ENCODE measurements around the gene RUBCN.
"Not testable (repeated sequence)": the region's sequence is repeated elsewhere in the genome, so short reads cannot be mapped to it uniquely, and the experiment has no call there.

DNA sequence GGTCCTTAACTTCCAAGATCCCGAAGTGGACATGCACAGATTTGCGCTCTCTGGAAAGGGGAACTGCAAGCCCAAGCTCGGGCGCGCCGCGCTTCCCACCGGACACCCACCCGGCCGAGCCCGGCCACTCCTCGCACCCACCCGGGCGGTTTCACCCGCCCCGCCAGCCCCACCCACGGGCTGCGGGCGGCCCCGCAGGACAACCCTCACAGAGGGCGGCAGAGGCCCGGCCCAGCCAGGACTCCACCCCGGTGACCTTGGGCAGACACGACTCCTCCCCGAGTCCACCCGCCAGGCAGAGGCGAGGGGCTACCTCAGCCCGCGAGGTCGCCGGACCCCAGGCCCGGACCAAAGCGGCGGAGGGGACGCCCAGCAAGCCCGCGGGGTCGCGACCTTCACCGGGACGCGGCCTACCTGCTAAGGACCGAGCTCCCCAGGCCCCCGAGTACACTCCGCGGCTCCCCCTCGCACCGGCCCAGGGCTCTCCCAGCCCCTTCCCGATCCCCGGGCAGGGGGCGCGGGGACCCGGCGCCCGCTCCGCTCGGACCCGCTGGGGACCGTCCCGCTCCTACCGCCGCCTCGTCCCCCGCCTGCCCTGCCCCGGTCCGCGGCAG is 109.4 kb downstream of the RUBCN start:
- TF ChIP-seq, protein P1, sequence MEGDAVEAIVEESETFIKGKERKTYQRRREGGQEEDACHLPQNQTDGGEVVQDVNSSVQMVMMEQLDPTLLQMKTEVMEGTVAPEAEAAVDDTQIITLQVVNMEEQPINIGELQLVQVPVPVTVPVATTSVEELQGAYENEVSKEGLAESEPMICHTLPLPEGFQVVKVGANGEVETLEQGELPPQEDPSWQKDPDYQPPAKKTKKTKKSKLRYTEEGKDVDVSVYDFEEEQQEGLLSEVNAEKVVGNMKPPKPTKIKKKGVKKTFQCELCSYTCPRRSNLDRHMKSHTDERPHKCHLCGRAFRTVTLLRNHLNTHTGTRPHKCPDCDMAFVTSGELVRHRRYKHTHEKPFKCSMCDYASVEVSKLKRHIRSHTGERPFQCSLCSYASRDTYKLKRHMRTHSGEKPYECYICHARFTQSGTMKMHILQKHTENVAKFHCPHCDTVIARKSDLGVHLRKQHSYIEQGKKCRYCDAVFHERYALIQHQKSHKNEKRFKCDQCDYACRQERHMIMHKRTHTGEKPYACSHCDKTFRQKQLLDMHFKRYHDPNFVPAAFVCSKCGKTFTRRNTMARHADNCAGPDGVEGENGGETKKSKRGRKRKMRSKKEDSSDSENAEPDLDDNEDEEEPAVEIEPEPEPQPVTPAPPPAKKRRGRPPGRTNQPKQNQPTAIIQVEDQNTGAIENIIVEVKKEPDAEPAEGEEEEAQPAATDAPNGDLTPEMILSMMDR (IDR thresholded peaks at IDR 0.05; ENCODE audit: borderline replicate concordance, extremely low read depth, low read length, poor library complexity, severe bottlenecking): not testable (repeated sequence)
- not testable (repeated sequence) for TF ChIP-seq EZH2 (IDR thresholded peaks at IDR 0.05; ENCODE audit: borderline replicate concordance, low read depth, low read length, severe bottlenecking)

Data from DND-41 (cell line).